Measurements from ENCODE around the gene RAD23A. TPM values are rescaled to one million over a fixed set of nuclear protein-coding genes. Genes with fewer than 3 reads are reported as not detected.

Gene RAD23A
- total RNA-seq, 2 donors from 2014 or later, result 113 to 145 TPM

DNA sequence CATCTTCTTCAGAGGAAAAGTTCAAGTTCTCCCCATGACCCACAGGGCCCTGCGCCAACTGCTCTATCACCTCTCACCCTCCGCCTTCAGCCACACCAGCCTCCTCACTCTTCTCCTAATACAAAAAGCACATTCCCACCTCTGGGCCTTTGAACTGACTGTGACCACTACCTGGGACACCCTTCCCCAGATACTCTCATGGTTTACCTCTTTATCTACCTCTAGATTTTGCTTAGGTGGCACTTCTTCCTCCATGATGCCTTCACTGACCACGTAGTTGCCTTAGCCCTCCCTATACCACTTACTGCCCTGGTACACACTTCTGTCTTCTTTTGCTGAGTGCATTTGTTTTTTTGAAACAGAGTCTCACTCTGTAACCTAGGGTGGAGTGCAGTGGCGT, 22.7 kb upstream of the RAD23A start:
- Histone ChIP-seq H3K9me3 (no peaks in the 10 kb centered on the region), H3K27me3 (replicated peaks; ENCODE audit: insufficient read depth) (no peaks in the 10 kb centered on the region), H3K27ac (no peak overlapping the region), H3K36me3 (peaks cover 24 to 42% of the 10 kb centered on the region in 2 donors), H3K4me1 (replicated peaks) (no peaks in the 10 kb centered on the region), H3K4me3 (no peak overlapping the region)
- TF ChIP-seq, protein P1, sequence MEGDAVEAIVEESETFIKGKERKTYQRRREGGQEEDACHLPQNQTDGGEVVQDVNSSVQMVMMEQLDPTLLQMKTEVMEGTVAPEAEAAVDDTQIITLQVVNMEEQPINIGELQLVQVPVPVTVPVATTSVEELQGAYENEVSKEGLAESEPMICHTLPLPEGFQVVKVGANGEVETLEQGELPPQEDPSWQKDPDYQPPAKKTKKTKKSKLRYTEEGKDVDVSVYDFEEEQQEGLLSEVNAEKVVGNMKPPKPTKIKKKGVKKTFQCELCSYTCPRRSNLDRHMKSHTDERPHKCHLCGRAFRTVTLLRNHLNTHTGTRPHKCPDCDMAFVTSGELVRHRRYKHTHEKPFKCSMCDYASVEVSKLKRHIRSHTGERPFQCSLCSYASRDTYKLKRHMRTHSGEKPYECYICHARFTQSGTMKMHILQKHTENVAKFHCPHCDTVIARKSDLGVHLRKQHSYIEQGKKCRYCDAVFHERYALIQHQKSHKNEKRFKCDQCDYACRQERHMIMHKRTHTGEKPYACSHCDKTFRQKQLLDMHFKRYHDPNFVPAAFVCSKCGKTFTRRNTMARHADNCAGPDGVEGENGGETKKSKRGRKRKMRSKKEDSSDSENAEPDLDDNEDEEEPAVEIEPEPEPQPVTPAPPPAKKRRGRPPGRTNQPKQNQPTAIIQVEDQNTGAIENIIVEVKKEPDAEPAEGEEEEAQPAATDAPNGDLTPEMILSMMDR (IDR thresholded peaks at IDR 0.05), result no peak
- TF ChIP-seq POLR2A (IDR thresholded peaks at IDR 0.05) (no peak), POLR2AphosphoS5 (IDR thresholded peaks at IDR 0.05) (no peak)
- no peak for DNase-seq (ENCODE audit: low spot score)
- intact Hi-C loops (cut with DNase I), result no loop called here
- WGBS, result 95% methylated on average over 4 of the region's 4 CpGs

DNA sequence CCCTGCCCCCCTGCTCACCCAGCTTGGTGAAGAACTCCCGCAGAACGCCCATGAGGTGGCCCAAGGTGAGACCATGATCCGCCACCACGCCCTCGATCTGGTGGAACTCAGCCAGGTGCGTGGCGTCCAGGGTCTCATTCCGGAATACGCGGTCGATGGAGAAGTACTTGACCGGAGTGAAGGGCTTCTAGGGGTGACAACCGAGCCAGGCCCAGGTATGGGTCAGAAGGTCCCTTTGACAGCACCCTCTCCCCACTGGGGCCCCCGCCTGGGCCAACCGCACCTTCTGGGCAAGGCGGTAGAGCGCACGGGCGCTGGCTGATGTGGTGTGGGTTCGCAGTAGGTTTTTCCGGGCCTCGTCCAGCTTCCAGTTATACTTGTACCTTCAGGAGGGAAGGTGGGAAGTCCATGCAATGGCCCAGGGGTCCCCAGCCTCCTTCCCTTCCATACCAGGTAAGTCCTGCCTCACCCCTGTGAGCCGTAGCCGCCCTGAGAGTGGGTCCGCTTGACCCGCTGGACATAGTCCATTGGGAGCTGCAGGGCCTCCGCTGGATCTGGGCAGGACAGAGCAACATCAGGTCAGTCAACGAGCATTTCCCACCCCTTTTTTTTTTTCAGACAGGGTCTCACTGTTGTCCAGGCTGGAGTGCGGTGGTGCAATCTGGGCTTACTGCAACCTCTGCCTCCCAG, 20.9 kb upstream of the RAD23A start:
- TF ChIP-seq, protein P1 (IDR thresholded peaks at IDR 0.05), result no peak
- TF ChIP-seq POLR2A (IDR thresholded peaks at IDR 0.05) (no peak), POLR2AphosphoS5 (IDR thresholded peaks at IDR 0.05) (no peak)
- Histone ChIP-seq H3K4me3 (no peak overlapping the region), H3K36me3 (peaks cover 24 to 42% of the 10 kb centered on the region in 2 donors), H3K9me3 (no peaks in the 10 kb centered on the region), H3K27me3 (replicated peaks; ENCODE audit: insufficient read depth) (no peaks in the 10 kb centered on the region), H3K4me1 (replicated peaks) (no peaks in the 10 kb centered on the region), H3K27ac (no peak overlapping the region)
- 94% methylated on average over 29 of the region's 29 CpGs for WGBS
- intact Hi-C loops (cut with DNase I), result no loop called here
- no peak for DNase-seq (ENCODE audit: low spot score)

DNA sequence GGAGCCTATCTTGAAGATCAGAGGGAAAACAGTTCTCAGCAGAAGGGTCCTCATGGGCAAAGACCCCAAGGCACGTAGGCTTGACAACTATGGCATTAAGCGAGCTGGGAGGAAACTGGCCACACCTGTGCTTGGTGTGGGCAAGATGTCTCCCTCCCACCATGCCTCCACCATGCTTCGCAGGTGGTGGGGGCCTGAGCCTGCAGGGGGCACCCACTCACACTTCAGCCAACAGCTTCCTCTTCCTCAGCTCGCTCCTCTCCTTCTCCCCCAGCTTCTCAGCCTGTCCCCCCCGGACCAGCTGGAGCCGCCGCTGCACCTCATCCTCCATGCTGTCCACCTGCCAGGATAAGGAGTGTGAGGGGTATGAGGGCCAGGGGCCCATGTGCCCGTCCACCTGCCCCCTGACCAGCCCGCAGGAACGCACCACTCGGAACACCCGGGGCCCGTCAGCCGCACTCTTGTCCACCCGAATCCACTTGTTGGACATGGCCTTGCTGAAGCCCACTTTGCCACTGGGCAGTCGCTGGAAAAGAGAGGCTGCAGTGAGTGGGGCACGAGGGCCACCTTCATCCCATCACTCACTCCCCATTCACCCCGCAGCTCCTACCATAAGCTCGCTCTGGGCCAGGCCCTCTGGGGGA, 15.5 kb upstream of the RAD23A start:
- peaks cover 6% of the 10 kb centered on the region for H3K4me1 ChIP-seq (replicated peaks)
- H3K4me3 ChIP-seq, result no peak overlapping the region
- TF ChIP-seq POLR2A (IDR thresholded peaks at IDR 0.05) (no peak), POLR2AphosphoS5 (IDR thresholded peaks at IDR 0.05) (no peak)
- TF ChIP-seq, protein P1 (IDR thresholded peaks at IDR 0.05), result no peak
- WGBS, result 93% methylated on average over 19 of the region's 19 CpGs
- no peak for DNase-seq (ENCODE audit: low spot score)
- no peaks in the 10 kb centered on the region for H3K9me3 ChIP-seq
- intact Hi-C loops (cut with DNase I), result loop anchor here (10.0 kb wide), 1 partner anchor 45 kb away; the partner anchor contains the start of genes DNASE2 and KLF1
- peaks cover 9 to 16% of the 10 kb centered on the region in 2 donors for H3K36me3 ChIP-seq
- H3K27ac ChIP-seq, result no peak overlapping the region
- H3K27me3 ChIP-seq (replicated peaks; ENCODE audit: insufficient read depth), result no peaks in the 10 kb centered on the region

DNA sequence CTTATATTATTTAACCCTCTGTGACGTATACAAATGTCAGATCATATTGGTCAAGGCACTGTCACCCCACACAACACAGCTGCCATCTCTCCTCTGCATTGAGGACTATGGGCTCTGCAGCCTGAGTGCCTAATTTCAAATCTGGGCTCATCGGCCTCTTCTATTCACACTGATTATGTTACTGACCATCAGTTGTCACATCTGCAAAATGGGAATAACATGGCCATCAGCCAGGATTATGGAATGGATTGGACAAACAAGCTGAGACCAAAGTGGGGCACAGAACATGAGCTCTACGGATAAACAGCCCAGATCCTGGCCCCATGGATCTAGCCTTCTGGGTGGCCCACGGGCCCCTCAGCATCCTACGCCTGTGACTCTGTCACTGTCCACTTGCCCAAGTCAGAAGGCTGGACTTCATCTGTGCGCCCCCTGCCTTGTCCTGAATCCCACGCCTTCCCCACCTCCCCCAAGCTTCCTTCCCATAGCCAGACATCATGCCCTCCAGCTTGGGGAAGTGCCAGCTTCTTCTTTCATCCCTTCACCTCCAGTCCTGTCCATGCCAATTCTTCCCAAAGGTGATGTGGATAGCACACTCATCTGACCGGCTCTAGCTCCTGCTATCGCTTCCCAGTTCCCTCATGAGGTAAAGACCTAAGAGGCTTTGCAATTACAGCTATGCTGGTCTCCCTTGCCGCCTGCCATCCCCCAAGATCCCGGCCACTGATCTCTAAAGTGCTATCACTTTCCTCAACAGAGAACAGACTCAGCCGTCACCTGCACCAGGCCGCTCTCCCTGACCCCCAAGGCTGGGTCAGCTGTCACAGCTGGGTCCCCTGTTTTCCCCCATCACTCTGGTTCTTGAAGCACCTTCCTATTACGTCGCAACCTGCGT, 13.0 kb upstream of the RAD23A start:
- TF ChIP-seq POLR2A (IDR thresholded peaks at IDR 0.05), result no peak
- no peak for TF ChIP-seq POLR2AphosphoS5 (IDR thresholded peaks at IDR 0.05)
- TF ChIP-seq, protein P1 (IDR thresholded peaks at IDR 0.05), result no peak
- no peaks in the 10 kb centered on the region for H3K9me3 ChIP-seq
- DNase-seq (ENCODE audit: low spot score), result no peak
- H3K4me3 ChIP-seq, result peak overlapping the region; percentile 77 to 83
- no peaks in the 10 kb centered on the region for H3K27me3 ChIP-seq (replicated peaks; ENCODE audit: insufficient read depth)
- H3K27ac ChIP-seq, result peak overlapping the region; percentile 60 to 63
- H3K4me1 ChIP-seq (replicated peaks), result peaks cover 7% of the 10 kb centered on the region
- H3K36me3 ChIP-seq, result no peaks in the 10 kb centered on the region
- intact Hi-C loops (cut with DNase I), result loop anchor here (10.0 kb wide), 1 partner anchor 48 kb away; the partner anchor contains the start of genes DNASE2 and KLF1
- 27% methylated on average over 16 of the region's 16 CpGs for WGBS

All from prostate gland (tissue), 2 donors.